Cardiac muscle cell (in vitro differentiated cells and primary cell): ENCODE measurements around the gene NOM1. TPM values are rescaled to one million over a fixed set of nuclear protein-coding genes. Genes with fewer than 3 reads are reported as not detected.
"Not testable (repeated sequence)": the region's sequence is repeated elsewhere in the genome, so short reads cannot be mapped to it uniquely, and the experiment has no call there.

Experiments
- DNase-seq, 2 donors: peaks; one replicate each; pipeline versions ENCODE4 v3.0.0 to v3.0.0-alpha.2; 2010 to 2017; ENCODE audit warnings: low read depth in 1 of 2, low spot score in 1 of 2
- H3K27ac ChIP-seq: fragments of 200-600 bp; sonication (generic); 2 replicates; pipeline ENCODE4 v1.5.1; 2016
- H3K27me3 ChIP-seq: fragments of 200-600 bp; sonication (generic); 2 replicates; pipeline ENCODE4 v1.6.0; 2016; ENCODE audit warnings: control low read depth
- H3K36me3 ChIP-seq: fragments of 200-600 bp; sonication (generic); 2 replicates; pipeline ENCODE4 v1.5.1; 2016; ENCODE audit warnings: control low read depth
- H3K4me1 ChIP-seq: fragments of 200-600 bp; sonication (generic); 2 replicates; pipeline ENCODE4 v1.8.1; 2017; ENCODE audit warnings: low read depth, mild to moderate bottlenecking, mixed run types
- H3K4me3 ChIP-seq: fragments of 200-600 bp; sonication (generic); 2 replicates; pipeline ENCODE4 v1.5.1; 2016; ENCODE audit warnings: mild to moderate bottlenecking
- H3K9me3 ChIP-seq: fragments of 200-600 bp; sonication (generic); 2 replicates; pipeline ENCODE4 v1.5.1; 2017; ENCODE audit warnings: low read depth, mild to moderate bottlenecking, control low read depth
- CTCF ChIP-seq: IDR thresholded peaks from 2 replicates; pipeline ENCODE4 v1.5.1; 2012; ENCODE audit warnings: low read depth, mild to moderate bottlenecking, low read length
- polyA plus RNA-seq: library from polyadenylated mRNA; unstranded; fragments of >200 nt; fragmentation: Nextera tagmentation; extraction: Ambion mirVana; gene quantifications from 2 replicates; pipeline ENCODE4 v1.2.1, GENCODE V29; 2016
- total RNA-seq: library from RNA; depleted of rRNA; stranded (reverse); fragments of >200 nt; gene quantifications from 2 replicates; pipeline ENCODE4 v1.2.3, GENCODE V29; 2016

Gene NOM1
- total and polyA plus RNA-seq, 2 experiments from 2014 or later = 5.6 to 18.3 TPM

DNA sequence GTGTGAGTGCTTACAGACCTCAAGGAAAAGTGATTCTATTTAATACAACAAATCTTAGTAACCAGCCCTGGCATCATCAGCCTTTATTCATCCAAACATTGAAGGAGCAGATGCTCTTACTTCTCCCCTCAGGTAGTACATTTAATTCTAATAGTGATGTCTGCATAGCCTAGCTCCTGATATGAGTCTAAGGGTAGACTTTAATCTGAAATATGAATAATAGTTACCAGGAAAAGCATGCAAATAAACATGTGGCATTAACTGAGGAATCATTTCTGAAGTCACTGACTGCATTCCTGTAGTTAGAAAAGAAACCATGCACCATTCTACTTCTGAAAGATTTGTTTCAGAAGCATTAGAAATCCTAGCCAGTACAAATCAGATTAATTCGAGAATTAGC is 30.9 kb upstream of the NOM1 start:
- Histone ChIP-seq H3K9me3 (no peaks in the 10 kb centered on the region), H3K27ac (no peak overlapping the region)
- no peak for TF ChIP-seq CTCF

GRCh38 chr7:156919132-156919713 is 30.3 kb upstream of the NOM1 start:
- Histone ChIP-seq H3K4me3 (no peak overlapping the region), H3K4me1 (no peaks in the 10 kb centered on the region), H3K27ac (no peak overlapping the region), H3K27me3 (no peaks in the 10 kb centered on the region), H3K36me3 (no peaks in the 10 kb centered on the region), H3K9me3 (no peaks in the 10 kb centered on the region)
- no peak for DNase-seq
- no peak for TF ChIP-seq CTCF

More for the DNA sequence above, 30.9 kb upstream of the NOM1 start:
- no peaks in the 10 kb centered on the region for H3K4me1 ChIP-seq
- H3K36me3 ChIP-seq = no peaks in the 10 kb centered on the region
- H3K4me3 ChIP-seq = no peak overlapping the region
- no peaks in the 10 kb centered on the region for H3K27me3 ChIP-seq
- DNase-seq = no peak

GRCh38 chr7:156920076-156920475 is 29.4 kb upstream of the NOM1 start:
- no peaks in the 10 kb centered on the region for H3K4me1 ChIP-seq
- H3K36me3 ChIP-seq = no peaks in the 10 kb centered on the region
- H3K27ac ChIP-seq = no peak overlapping the region
- TF ChIP-seq CTCF = no peak
- H3K9me3 ChIP-seq = no peaks in the 10 kb centered on the region
- H3K27me3 ChIP-seq = no peaks in the 10 kb centered on the region
- H3K4me3 ChIP-seq = no peak overlapping the region
- no peak for DNase-seq

DNA sequence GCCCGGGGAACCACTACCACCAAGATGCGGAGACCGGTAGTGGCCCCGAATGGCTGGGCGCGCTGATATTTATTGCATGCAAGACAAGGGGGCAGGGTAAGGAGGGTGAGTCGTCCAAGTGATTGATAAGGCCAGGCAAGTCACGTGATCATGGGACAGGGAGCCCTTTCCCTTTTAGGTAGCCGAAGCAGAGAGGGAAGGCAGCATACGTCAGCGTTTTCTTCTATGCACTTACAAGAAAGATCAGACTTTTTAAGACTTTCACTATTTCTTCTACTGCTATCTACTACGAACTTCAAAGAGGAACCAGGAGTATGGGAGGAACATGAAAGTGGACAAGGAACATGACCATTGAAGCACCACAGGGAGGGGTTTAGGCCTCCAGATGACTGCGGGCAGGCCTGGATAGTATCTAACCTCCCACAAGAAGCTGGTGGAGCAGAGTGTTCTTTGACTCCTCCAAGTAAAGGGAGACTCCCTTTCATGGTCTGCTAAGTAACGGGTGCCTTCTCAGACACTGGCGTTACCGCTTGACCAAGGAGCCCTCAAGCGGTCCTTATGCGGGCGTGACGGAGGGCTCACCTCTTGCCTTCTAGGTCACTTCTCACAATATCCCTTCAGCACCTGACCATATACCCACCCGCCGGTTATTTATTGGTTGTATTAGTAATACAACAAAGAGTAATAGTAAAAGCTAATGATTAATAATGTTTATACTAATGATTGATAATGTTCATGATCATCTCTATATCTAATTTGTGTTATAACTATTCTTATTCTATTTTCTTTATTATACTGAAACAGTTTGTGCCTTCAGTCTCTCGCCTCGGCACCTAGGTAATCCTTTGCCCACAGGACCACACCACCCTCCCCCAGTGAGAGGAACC is 28.8 kb upstream of the NOM1 start:
- not testable (repeated sequence) for H3K9me3 ChIP-seq, H3K27ac ChIP-seq, DNase-seq, H3K36me3 ChIP-seq, H3K27me3 ChIP-seq, H3K4me3 ChIP-seq, H3K4me1 ChIP-seq

- not testable (repeated sequence) for H3K4me3 ChIP-seq, DNase-seq, H3K36me3 ChIP-seq, H3K27ac ChIP-seq, H3K27me3 ChIP-seq, H3K9me3 ChIP-seq, H3K4me1 ChIP-seq
These were observed 27.2 kb upstream of the NOM1 start for GRCh38 chr7:156922304-156922703.

DNA sequence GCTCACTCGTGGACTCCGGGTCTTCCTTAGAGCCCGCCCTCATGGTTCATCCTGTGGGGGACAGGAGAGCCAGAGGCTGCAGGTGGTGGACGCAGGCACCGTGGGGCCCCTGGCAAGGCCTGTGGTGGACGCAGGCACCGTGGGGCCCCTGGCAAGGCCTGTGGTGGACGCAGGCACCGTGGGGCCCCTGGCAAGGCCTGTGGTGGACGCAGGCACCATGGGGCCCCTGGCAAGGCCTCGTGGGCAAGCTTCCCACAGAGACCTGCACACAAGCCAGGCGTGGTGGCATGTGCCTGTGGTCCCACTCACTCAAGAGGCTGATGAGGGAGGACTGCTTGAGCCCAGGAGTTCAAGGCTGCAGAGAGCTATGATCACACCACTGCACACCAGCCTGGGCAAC is 23.7 kb upstream of the NOM1 start:
- H3K27me3 ChIP-seq, H3K4me3 ChIP-seq, H3K4me1 ChIP-seq, DNase-seq, H3K27ac ChIP-seq, H3K36me3 ChIP-seq, H3K9me3 ChIP-seq: not testable (repeated sequence)

DNA sequence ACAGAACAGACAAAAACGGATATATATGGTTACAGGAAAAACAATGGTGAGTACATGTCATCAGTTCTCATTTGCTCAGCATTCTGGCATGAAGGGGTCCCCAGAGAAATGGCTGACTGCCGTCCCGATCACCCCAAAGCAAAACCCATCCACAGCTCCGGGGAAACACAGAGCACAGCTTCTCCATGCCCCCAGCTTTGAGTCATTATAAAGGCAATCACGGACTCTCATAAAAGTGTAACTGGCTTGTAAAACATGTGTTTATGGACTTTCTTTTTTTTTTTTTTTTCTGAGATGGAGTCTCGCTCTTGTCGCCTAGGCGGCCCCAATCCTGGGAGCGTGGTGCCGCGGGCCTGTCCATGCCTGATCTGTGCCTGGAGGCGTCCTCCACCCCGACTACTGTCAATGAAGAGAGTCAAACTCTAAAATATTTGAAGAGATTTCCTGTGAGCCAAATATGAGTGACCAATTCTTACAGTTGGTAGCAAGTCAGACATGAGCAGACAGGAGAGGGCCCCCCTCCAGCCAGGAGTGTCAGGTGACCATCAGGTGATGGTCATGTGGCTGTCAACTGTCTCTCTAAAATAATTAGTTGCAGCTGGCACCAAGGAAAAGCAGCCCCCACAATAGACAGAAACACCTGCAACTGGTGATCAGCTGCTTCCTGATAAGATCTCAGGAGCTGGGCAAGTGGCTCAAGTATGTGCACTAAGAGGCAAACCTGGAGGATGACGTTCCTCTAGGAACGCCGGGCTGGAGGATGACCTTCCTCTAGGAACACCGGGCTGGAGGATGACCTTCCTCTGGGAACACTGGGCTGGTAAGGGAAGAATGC is 21.7 kb upstream of the NOM1 start:
- no peak for TF ChIP-seq CTCF
- Histone ChIP-seq H3K27me3 (peaks cover 4% of the 10 kb centered on the region), H3K4me3 (no peak overlapping the region), H3K9me3 (no peaks in the 10 kb centered on the region), H3K36me3 (no peaks in the 10 kb centered on the region), H3K4me1 (peaks cover 2% of the 10 kb centered on the region), H3K27ac (no peak overlapping the region)
- no peak for DNase-seq
